Neural cell (in vitro differentiated cells): Measurements from ENCODE around the gene KRT12.

Experiments used
- CTCF ChIP-seq: fragments of 450-650 bp; IDR thresholded peaks from 2 replicates; pipeline ENCODE4 v1.5.1; 2014; ENCODE audit warnings: antibody characterized with exemption, mild to moderate bottlenecking, moderate library complexity; ENCODE audit not compliant: poor library complexity, severe bottlenecking
- EZH2 ChIP-seq: fragments of 200-600, 300-800 bp; shearing (Covaris generic), sonication (generic); IDR thresholded peaks from 2 replicates; pipeline ENCODE4 v1.6.1; 2014; ENCODE audit warnings: antibody characterized with exemption, low read length, borderline replicate concordance, mild to moderate bottlenecking; ENCODE audit not compliant: insufficient read depth, poor library complexity, severe bottlenecking
- POLR2AphosphoS5 ChIP-seq: IDR thresholded peaks from 2 replicates; pipeline ENCODE4 v1.6.1; 2012
- RAD21 ChIP-seq: fragments of 450-650 bp; conservative IDR thresholded peaks from 2 replicates; pipeline ENCODE4 v1.6.1; 2014; ENCODE audit warnings: antibody characterized with exemption, mild to moderate bottlenecking, moderate library complexity
- REST ChIP-seq: IDR thresholded peaks from 2 replicates; pipeline ENCODE4 v1.6.1; 2012; ENCODE audit warnings: borderline replicate concordance
- TAF1 ChIP-seq: IDR thresholded peaks from 2 replicates; pipeline ENCODE4 v1.6.1; 2012; ENCODE audit warnings: low read depth

- TF ChIP-seq EZH2 (no peak), CTCF (no peak), REST (no peak), POLR2AphosphoS5 (no peak), RAD21 (no peak), TAF1 (no peak)
These were observed 33.9 kb upstream of the KRT12 start for GRCh38 chr17:40900809-40901356.
